ENCODE measurements around the gene RRP1B.
"Not testable (repeated sequence)": the region's sequence is repeated elsewhere in the genome, so short reads cannot be mapped to it uniquely, and the experiment has no call there.

Gene RRP1B

DNA sequence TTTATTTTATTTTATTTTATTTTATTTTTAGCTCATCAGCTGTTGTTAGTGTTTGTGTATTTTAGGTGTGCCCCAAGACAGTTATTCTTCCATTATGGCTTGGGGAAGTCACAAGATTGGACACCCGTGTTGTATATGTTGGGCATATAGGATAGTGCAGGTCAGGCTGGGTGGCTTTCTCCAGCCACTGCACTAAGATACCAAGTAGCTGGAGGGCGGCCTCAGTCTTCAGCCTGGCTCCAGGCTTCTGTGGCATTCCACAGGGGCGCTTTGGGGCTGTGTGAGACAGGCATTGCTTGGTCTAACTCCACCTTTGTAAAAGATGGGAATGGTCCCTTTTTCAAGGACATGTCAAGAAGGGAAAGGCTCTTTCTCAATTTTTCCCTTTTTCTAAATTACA is 16.5 kb downstream of the RRP1B start:
- no peak for DNase-seq

DNA sequence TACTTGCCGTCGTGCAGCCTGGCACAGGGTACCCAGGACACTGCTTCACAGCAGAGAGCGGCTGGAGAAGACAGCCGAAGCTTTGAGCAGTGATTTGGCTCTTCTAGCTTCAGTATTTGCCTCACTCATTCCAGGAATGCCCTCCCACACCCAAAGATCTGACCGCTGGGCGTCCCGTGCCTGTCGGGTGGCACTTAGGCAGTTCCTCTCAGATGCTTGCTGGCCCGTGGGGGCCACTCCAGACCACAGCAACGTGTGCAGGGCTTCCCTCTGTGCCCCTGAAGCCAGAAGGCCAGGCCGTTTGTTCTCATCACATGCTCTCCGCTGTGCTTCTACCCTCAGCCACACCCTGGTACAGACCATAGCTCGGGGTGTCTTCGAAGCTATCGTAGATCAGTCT is 17.0 kb downstream of the RRP1B start:
- DNase-seq, result no peak

DNA sequence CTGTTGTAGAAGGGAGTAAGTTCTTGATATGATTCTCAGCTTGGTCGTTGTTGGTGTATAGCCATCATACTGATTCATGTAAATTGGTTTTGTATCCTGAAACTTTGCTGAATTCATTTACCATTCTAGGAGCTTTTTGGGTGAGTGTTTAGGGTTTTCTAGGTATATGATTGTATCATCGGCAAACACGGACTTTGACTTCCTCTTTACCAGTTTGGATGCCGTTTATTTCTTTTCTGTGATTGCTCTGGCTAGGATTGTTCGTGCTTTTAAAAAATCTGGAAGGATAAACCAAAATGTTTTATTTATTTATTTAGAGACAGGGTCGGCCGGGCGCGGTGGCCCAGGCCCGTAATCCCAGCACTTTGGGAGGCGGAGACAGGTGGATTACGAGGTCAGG is 20.6 kb downstream of the RRP1B start:
- DNase-seq, result no peak

DNA sequence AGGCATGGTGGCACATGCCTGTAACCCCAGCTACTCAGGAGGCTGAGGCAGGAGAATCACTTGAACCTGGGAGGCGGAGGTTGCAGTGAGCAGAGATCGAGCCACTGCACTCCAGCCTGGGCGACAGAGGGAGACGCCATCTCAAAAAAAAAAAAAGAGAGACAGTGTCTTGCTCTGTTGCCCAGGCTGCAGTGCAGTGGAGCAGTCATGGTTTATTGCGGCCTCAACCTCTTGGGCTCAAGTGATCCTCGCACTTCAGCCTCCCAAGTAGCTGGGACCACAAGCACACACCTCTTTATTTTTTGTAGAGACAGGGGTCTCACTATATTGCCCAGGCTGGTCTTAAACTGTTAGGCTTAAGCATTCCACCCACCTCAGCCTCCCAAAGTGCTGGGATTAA is 21.1 kb downstream of the RRP1B start:
- not testable (repeated sequence) for DNase-seq

DNA sequence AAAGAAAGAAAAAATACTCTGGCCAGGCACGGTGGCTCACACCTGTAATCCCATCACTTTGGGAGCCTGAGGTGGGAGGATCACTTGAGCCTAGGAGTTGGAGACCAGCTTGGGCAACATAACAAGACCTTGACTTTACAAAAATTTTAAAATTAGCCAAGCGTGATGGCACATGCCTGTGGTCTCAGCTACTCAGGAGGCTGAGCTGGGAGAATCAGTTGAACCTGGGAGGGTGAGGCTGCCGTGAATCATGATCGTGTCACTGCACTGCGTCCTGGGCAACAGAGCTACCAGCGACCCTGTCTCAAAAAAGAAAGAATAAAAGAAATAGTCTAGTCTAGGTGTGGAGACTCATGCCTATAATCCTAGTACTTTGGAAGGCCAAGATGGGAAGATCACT is 22.3 kb downstream of the RRP1B start:
- DNase-seq, result no peak

DNA sequence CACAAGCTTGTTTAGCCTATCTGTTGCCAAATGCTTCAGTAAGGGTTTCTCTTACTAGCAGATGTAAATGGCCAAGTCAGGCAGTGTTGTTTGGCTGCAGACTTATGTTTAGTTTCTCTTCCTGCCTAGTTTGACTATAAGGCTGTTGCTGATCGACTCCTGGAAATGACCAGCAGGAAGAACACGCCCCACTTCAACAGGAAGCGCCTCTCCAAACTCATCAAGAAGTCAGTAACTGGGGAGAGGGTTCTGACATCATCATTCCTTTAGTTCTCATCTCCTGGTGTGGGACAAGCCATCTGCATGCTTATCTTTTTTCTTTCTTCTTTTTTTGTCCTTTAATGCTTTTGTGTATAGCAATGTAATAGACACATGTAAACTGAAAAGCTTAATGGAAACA is 25.1 kb downstream of the RRP1B start:
- DNase-seq, result no peak

DNA sequence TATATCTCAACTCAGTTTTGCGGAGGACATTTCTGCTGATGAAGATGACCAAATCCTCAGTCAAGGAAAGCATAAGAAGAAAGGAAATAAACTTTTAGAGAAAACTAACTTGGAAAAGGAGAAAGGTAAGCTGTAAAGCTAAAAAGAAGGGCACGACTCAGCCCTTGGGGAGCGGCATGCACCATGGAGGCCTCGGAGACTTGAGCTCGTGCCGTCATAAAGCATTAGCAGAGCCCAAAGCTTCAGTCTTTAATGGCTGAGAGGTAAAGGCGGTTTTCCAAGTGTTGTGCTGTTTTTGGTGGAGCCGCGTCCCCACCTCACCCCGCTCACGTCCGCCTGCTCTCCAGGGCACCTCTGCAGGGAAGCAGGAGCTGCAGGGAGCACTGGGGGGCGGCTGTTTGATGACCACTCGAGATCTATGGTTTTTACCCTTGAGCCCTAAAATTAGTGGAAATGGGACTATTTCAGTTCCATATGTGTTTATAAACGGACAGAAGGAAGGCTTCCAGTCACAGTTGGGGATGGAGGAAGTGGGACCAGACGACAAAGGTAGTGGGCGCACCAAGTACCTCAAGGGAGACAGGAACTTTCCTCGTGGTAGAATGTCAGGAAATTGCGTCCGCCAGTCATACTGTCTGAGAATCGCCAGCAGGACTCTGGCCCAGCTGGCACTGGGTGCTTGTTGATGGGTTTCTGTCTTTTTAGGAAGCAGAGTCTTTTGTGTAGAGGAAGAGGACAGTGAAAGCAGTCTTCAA is 27.6 kb downstream of the RRP1B start:
- DNase-seq, result no peak

DNA sequence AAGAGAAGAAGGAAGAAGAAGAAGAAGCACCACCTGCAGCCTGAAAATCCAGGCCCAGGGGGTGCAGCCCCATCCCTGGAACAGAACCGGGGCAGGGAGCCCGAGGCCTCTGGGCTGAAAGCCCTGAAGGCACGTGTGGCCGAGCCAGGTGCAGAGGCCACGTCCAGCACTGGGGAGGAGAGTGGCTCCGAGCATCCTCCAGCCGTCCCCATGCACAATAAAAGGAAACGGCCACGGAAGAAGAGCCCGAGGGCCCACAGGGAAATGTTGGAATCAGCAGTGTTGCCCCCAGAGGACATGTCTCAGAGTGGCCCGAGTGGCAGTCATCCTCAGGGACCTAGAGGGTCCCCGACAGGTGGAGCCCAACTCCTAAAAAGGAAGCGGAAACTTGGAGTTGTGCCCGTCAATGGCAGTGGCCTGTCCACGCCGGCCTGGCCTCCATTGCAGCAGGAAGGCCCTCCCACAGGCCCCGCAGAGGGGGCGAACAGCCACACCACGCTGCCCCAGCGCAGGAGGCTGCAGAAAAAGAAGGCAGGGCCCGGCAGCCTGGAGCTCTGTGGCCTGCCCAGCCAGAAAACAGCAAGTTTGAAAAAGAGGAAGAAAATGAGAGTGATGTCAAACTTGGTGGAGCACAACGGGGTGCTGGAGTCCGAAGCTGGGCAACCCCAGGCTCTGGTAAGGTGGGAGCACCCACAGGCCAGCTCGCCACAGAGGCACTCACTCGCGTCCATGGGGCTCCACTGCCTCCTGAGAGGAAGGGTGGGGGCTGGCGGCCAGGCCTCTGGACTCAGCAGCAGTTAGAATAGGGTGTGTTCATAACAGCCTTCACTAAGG is 28.4 kb downstream of the RRP1B start:
- no peak for DNase-seq

DNA sequence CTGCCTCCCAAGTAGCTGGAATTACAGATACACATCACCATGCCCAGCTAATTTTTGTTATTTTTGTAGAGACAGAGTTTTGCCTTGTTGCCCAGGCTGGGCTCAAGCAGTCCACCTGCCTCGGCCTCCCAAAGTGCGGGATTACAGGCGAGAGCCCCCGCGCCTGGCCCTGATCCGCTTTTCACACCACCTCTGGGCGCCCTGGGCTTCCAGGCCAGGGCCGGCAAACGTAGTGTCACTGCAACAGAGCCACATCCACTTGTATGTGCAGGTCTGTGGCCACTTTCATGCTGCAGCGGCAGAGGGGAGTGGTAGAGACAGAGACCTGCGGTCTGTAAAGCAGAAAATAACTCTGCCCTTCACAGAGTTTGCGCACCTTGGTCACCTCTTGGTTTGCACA is 29.5 kb downstream of the RRP1B start:
- DNase-seq, result no peak

DNA sequence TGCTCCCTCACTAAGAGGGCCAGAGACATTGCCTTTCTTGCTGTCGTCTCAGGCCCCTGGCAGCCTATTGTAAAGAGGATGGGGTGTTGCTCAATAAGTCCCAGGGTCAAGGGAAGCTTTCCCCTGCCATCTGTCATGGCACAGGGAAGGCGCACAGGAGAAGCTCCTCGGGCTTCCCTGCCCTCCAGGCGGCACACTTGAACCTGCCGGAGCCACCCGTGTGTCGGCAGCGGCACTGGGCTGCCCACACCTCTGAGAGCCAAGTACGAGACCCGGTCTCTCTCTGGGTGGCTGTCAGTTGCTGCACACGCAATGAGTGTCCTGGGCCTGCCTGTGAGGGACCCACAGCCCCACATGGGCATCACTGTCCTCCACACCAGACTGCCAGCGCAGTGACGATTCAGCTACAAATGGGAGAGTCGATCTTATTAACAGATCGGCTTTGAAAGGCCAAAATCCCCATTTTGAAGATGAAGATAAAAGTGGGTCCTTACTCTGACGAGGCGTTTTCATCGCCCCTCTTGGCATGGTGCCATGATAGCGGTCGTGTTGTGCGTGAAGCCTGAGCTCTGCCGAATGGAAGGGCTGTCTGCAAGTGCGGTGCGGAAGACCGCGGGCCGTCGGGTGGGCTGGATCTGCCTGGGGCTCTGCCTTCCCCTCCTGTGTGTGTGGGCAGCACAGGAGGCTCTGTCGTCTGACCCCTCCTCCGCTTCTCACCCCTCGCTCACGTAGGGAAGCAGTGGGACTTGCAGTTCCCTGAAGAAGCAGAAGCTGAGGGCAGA is 30.4 kb downstream of the RRP1B start:
- DNase-seq, result no peak

DNA sequence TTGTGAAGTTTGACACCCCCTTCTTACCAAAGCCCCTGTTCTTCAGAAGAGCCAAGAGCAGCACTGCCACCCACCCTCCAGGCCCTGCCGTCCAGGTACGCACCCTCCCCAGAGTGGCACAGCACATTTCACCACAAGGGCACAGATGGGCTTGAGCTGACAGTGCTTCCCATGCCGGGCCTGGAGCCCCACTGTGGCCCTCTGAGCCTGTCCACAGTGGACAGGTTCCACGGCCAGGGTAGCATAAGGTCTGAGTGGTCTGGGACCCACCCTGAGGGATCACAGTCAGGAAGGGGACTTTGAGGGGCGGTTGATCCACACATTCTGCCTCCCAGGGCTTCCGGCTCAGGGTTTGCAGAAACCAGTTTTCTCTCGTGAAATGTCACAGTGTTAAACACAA is 31.0 kb downstream of the RRP1B start:
- DNase-seq, result no peak

DNA sequence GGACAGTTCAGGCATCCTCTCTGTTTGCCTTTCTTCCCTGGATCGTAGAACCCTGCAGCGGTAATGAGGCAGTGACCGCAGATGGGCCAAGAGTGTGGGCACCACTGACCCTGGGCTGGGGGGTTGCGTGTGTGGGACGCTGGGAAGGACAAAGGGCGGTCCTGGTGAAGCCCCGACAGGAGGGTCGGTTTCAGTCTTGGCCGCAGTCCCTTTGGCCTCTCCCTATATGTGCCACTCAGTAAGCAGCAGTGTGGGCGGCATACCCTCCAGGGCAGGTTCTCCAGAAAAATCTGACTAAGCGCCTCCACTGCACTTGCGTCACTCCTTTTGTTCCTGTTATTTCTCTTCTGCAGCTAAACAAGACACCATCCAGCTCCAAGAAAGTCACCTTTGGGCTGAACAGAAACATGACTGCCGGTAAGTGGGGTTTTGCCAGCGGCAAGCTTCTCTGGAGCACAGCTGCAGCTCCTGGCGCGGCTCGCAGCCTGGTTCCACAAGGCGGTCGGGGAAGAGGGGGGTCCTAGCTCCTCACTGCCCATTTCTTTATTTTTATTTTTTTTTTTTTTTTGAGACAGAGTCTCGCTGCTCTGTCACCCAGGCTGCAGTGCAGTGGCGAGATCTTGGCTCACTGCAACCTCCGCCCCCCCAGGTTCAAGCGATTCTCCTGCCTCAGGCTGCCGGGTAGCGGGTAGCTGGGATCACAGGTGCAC is 31.9 kb downstream of the RRP1B start:
- DNase-seq, result no peak

DNA sequence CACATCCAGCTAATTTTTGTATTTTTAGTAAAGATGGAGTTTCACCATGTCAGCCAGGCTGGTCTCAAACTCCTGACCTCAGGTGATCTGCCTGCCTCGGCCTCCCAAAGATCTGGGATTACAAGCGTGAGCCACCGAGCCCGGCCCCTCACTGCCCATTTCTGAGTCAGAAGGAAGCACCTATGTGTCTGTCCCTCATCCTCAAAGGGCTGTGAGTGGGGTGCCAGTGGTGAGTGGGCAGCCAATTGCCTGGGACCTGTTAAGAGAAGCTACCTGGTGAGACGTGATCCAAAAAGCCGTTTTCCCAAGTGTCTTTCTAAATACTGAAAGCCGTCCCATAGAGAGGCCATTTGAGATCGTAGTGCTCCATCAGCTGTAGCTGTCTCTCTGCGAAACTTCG is 32.4 kb downstream of the RRP1B start:
- no peak for DNase-seq

DNA sequence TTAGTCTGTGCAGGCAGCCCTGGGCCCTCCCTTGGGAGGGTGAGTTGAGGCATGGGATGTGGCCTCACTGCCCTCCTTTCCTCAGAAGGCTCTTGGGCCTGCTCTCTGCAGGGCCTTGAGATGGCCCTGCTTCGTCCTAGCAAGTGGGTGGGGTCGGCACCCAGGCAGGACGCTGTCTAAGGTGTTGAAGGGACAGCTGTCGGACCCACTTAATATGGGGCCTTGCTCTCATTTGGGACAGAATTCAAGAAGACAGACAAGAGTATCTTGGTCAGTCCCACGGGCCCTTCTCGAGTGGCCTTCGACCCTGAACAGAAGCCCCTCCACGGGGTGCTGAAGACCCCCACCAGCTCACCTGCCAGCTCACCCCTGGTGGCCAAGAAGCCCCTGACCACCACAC is 33.6 kb downstream of the RRP1B start:
- no peak for DNase-seq

DNA sequence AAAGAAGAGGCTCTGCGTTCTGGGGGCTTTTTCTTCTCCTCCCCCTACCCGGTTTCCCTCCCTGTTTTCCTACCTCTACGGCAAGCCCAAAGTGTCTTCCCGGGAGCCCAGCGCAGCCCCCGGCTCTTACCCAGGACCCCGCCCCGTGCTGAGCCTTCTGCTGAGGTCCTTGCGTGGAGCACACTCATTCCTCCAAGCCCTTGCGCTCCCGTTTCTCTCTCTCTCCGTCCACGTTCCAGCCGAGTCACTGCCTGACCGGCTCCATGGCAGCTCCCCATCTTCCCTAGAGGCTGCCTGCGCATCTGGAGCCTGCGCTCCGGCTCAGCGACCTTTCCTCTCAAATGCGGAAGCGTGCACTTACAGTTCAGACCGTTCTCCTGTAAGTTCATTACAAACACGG is 34.6 kb downstream of the RRP1B start:
- no peak for DNase-seq

DNA sequence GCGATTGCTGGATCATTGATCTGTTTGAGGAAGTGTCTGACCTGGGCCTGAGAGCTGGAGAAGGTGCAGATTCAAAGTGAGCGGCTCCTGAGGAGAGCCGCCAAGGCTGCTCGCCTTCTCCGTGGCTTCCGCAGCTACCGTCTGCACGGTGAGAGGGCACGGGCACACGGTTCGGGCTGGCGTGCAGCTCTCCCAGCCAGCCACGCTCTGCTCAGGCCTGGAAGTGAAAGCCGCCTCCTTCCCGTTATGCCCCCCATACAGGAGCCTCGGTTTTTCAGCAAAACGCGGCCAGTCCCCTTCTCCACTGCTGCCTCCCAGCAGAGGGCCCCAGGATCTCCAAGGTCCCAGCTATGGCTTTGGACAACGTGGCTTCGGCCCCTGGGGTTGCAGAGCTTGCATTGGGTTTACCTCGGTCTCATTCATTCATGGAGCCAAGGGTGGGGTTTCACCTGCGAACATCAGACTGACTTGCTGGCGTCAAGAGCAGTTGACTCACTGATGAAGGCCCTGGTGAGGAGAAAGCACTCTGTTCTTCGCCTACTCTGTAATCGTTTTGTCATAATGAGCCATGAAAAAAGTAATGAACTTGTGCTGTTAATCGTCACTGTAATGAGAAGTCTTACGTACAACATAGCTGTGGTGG is 35.2 kb downstream of the RRP1B start:
- DNase-seq, result no peak

DNA sequence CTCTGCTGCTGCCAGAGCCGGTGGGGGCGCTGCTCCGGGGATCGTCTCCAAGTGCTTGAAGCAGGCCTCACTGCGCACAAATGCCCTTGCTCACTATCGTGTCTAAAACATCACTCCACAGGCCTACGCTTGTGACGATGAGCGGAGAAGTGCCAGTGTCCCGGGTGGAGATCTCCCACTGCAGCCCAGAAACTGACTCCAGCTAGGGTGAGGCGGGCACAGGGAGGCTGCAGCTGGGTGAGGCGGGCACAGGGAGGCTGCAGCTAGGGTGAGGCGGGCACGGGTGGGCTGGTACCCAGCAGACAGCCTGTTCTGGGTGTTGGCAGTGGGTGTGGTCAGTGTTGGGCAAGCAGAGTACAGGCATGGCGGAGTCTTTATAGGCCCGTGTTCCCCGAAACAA is 36.9 kb downstream of the RRP1B start:
- DNase-seq, result no peak

DNA sequence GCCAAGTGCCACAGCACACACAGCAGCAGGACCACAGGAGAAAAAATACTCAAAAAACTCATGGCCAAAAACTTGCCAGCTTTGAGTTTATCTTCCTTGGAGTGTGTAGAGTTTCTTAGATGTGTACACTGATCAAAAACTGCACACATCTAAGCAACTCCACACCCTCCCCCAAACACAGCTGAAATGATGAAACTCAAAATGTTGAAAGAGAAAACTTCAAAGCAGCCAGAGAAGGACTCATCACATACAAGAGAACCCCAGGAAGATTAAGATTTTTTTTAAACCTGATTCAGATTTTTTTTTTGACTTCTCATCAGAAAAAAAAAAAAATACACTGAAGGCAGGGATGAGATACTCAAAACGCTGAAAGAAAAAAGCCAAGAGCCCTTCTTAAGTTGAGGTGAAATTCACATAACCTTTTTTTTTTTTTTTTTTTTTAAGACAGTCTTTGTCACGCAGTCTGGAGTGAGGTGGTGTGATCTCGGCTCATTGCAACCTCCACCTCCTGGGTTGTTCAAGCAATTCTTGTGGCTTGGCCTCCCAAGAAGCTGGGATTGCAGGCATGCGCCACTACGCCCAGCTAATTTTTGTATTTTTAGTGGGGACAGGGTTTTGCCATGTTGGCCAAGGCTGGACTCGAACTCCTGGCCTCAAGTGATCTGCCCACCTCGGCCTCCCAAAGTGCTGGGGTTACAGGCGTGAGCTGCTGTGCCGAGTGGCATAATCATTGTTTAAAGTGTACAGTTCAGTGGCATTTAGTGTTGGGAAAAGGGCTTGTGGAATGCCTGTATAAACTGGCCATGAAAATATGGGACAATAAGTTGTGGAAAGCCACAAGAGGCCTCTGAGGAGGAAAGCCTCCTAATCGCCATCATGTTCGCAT is 38.6 kb downstream of the RRP1B start:
- DNase-seq, result no peak

DNA sequence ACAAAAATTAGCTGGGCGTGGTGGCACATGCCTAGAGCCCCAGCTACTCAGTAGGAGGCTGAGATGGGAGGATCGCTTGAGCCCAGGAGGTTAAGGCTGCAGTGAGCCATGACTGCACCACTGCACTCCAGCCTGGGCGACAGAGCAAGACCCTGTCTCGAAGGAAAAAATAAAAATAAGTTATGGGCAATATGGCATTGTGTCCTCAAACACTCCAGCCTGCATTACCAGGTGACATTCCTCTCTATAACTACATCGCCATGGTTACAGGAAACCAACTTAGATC is 40.1 kb downstream of the RRP1B start:
- not testable (repeated sequence) for DNase-seq

DNA sequence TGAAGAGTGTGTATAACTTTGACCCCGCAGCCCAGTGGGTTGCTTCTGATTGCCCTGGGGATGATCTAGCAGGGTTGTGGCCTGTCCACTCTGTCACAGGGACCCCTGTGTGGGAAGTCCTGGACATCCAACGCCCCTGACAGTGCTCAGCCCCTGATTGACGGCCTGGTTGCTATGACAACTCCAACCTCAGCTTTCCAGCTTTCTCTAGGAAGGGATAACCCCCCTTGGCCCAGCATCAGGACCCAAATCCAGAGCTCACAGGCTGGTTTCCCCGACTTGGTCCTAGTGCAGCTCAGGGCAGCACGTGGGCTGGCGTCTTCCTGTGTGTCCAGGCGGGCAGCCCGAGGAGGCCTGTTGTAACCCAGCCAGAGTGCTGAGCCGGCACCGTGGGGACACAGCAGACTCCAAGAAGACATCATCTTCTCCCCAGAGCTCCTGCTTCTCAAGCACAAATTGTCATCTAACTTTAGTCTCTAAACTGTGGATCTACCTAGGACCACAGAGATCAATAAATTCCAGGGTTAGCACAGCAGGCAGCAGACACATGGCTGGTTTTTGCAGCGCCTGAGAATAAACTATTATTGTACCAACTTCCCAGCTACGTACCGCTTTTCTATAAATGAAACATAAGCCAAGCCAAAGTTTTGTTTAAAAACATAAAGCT is 40.7 kb downstream of the RRP1B start:
- DNase-seq, result no peak

Data from OCI-M1 (cell line).